ENCODE measurements around the gene ACAA2. TPM values are rescaled to one million over a fixed set of nuclear protein-coding genes. Genes with fewer than 3 reads are reported as not detected.

Gene ACAA2
- total RNA-seq, 1 experiment from 2014 or later: 18.2 TPM

- Histone ChIP-seq H3K27ac (ENCODE audit: low read depth, low read length) (no peak overlapping the region), H4K20me1 (ENCODE audit: insufficient read depth) (no peaks in the 10 kb centered on the region), H3K4me3 (replicated peaks in 1 of 2; ENCODE audit: low read depth in 1 of 2, low read length in 2 of 2) (no peak overlapping the region), H3K27me3 (ENCODE audit: insufficient read depth, low read length) (no peaks in the 10 kb centered on the region), H3K9ac (ENCODE audit: low read length) (no peak overlapping the region), H3K79me2 (ENCODE audit: insufficient read depth, low read length) (no peaks in the 10 kb centered on the region), H3K9me2 (ENCODE audit: insufficient read depth) (no peaks in the 10 kb centered on the region), H3K4me2 (ENCODE audit: low read length) (no peak overlapping the region), H3K36me3 (ENCODE audit: control insufficient read depth in 1 of 2, insufficient read depth in 2 of 2, low read length in 2 of 2) (no peaks in the 10 kb centered on the region), H2AFZ (ENCODE audit: low read depth, low read length, poor library complexity, severe bottlenecking) (no peak overlapping the region), H3K4me1 (ENCODE audit: control insufficient read depth in 1 of 2, insufficient read depth in 2 of 2, low read length in 2 of 2) (no peaks in the 10 kb centered on the region), H3K9me3 (ENCODE audit: control insufficient read depth in 1 of 2, insufficient read depth in 1 of 2, low read depth in 1 of 2, low read length in 2 of 2) (no peaks in the 10 kb centered on the region)
- ChIA-PET RAD21 (ENCODE audit: low non-redundant PET in 1 of 2, low total read pairs in 2 of 2, uncharacterized antibody in 2 of 2, unreplicated experiment in 2 of 2) (interaction anchor here in 1 of 2 experiments (0.9 kb wide), 1 partner anchor 256 kb away, joined by 4 read pairs; no protein-coding TSS in a partner anchor), CTCF (interaction anchor here (0.8 to 1.7 kb wide), 2 partner anchors 11 to 207 kb away, joined by 3 to 5 read pairs; no protein-coding TSS in a partner anchor), POLR2A (no interaction called here)
- no peak for ATAC-seq
- intact Hi-C loops (cut with micrococcal nuclease): loop anchor here (10.0 kb wide), 1 partner anchor 1092 kb away; no protein-coding TSS in a partner anchor
- TF ChIP-seq JUND (IDR thresholded peaks at IDR 0.05): no peak
- no peak for TF ChIP-seq ZNF274 (IDR thresholded peaks at IDR 0.05; ENCODE audit: low read depth, low read length)
- TF ChIP-seq SIN3A (IDR thresholded peaks at IDR 0.05; ENCODE audit: low read depth): no peak
- no peak for TF ChIP-seq POLR2AphosphoS5 (IDR thresholded peaks at IDR 0.05; ENCODE audit: low read depth, low read length)
- TF ChIP-seq ZBTB33 (IDR thresholded peaks at IDR 0.05; ENCODE audit: extremely low read depth, insufficient replicate concordance, low read length): no peak
- no peak for TF ChIP-seq RAD21 (IDR thresholded peaks at IDR 0.05; ENCODE audit: low read depth)
- no peak for DNase-seq (ENCODE audit: low read depth, low spot score)
- no TSS peak for BruUV-seq (replicated peaks)
Measured at GRCh38 chr18:49766646-49767045, 46.7 kb downstream of the ACAA2 start.

GRCh38 chr18:49764032-49764431 is 49.3 kb downstream of the ACAA2 start:
- POLR2A ChIA-PET: no interaction called here
- no peaks in the 10 kb centered on the region for H3K27me3 ChIP-seq (ENCODE audit: insufficient read depth, low read length)
- no TSS peak for BruUV-seq (replicated peaks)
- no peak overlapping the region for H2AFZ ChIP-seq (ENCODE audit: low read depth, low read length, poor library complexity, severe bottlenecking)
- H4K20me1 ChIP-seq (ENCODE audit: insufficient read depth): no peaks in the 10 kb centered on the region
- CTCF ChIA-PET: no interaction called here
- H3K9me3 ChIP-seq (ENCODE audit: control insufficient read depth in 1 of 2, insufficient read depth in 1 of 2, low read depth in 1 of 2, low read length in 2 of 2): no peaks in the 10 kb centered on the region
- no peak overlapping the region for H3K4me3 ChIP-seq (replicated peaks in 1 of 2; ENCODE audit: low read depth in 1 of 2, low read length in 2 of 2)
- intact Hi-C loops (cut with micrococcal nuclease): loop anchor here (10.0 kb wide), 1 partner anchor 1089 kb away; no protein-coding TSS in a partner anchor
- H3K79me2 ChIP-seq (ENCODE audit: insufficient read depth, low read length): no peaks in the 10 kb centered on the region
- H3K4me1 ChIP-seq (ENCODE audit: control insufficient read depth in 1 of 2, insufficient read depth in 2 of 2, low read length in 2 of 2): no peaks in the 10 kb centered on the region
- no peak for ATAC-seq
- TF ChIP-seq ZFX (IDR thresholded peaks at IDR 0.05) (no peak), SRF (IDR thresholded peaks at IDR 0.05; ENCODE audit: low read depth) (no peak), JUND (IDR thresholded peaks at IDR 0.05) (no peak), ATF3 (IDR thresholded peaks at IDR 0.05) (no peak), ZNF274 (IDR thresholded peaks at IDR 0.05; ENCODE audit: low read depth, low read length) (no peak), ELF1 (IDR thresholded peaks at IDR 0.05; ENCODE audit: borderline replicate concordance, low read depth) (no peak), POLR2AphosphoS5 (IDR thresholded peaks at IDR 0.05; ENCODE audit: low read depth, low read length) (no peak), SP1 (IDR thresholded peaks at IDR 0.05; ENCODE audit: low read depth) (no peak), RAD21 (IDR thresholded peaks at IDR 0.05; ENCODE audit: low read depth) (no peak), CBX3 (IDR thresholded peaks at IDR 0.05; ENCODE audit: low read depth) (no peak), YY1 (IDR thresholded peaks at IDR 0.05; ENCODE audit: extremely low read depth, insufficient replicate concordance, low read depth, low read length) (no peak), CEBPB (IDR thresholded peaks at IDR 0.05; ENCODE audit: low read depth) (no peak), FOSL1 (IDR thresholded peaks at IDR 0.05; ENCODE audit: low read depth) (no peak), EZH2phosphoT487 (IDR thresholded peaks at IDR 0.05; ENCODE audit: borderline replicate concordance) (no peak), SIN3A (IDR thresholded peaks at IDR 0.05; ENCODE audit: low read depth) (no peak), EZH2 (IDR thresholded peaks at IDR 0.05) (no peak), TCF7L2 (IDR thresholded peaks at IDR 0.05; ENCODE audit: borderline replicate concordance, extremely low read depth, insufficient read depth, insufficient read length) (no peak)
- no peak overlapping the region for H3K27ac ChIP-seq (ENCODE audit: low read depth, low read length)
- H3K36me3 ChIP-seq (ENCODE audit: control insufficient read depth in 1 of 2, insufficient read depth in 2 of 2, low read length in 2 of 2): no peaks in the 10 kb centered on the region
- DNase-seq (ENCODE audit: low read depth, low spot score): no peak
- H3K4me2 ChIP-seq (ENCODE audit: low read length): no peak overlapping the region
- H3K9me2 ChIP-seq (ENCODE audit: insufficient read depth): no peaks in the 10 kb centered on the region
- H3K9ac ChIP-seq (ENCODE audit: low read length): no peak overlapping the region
- RAD21 ChIA-PET (ENCODE audit: low non-redundant PET in 1 of 2, low total read pairs in 2 of 2, uncharacterized antibody in 2 of 2, unreplicated experiment in 2 of 2): no interaction called here
